Choroid plexus epithelial cell (primary cell): ENCODE results near the gene BACH1.
"Not testable (repeated sequence)": the region's sequence is repeated elsewhere in the genome, so short reads cannot be mapped to it uniquely, and the experiment has no call there.

Experiments used
- DNase-seq: peaks from one replicate; pipeline ENCODE4 v3.0.0-alpha.2; 2010; ENCODE audit warnings: low read depth
- H3K4me3 ChIP-seq: 2 replicates; pipeline ENCODE4 v1.5.1; 2011; ENCODE audit warnings: low read depth, mild to moderate bottlenecking, control low read depth, low read length, moderate library complexity
- CTCF ChIP-seq: conservative IDR thresholded peaks from 2 replicates; pipeline ENCODE4 v1.5.1; 2011; ENCODE audit warnings: low read depth, mild to moderate bottlenecking, control low read depth, inconsistent platforms, low read length, moderate library complexity

BACH1 gene

DNA sequence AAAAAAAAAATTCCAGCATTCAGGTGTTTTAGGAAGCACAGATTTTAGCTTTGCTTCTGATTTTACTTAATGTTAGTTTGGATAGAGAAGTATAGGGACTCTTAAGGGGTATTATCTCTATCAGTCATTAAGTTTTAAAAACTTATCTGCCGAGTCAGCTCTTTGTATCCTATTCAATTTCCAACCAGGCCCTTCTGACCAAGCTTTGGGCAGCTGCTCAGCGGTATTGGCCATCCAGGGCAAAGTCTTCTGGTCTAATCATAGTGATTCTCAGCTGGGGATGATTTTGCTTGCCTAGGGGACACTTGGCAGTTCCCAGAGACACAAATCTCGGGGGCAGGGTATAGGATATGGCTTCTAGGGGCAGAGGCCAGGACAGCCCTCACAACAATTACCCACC lies 47.6 kb downstream of the BACH1 start:
- no peak for DNase-seq
- no peak overlapping the region for H3K4me3 ChIP-seq
- no peak for TF ChIP-seq CTCF

GRCh38 chr21:29346771-29347170 lies 48.0 kb downstream of the BACH1 start:
- DNase-seq, result no peak
- H3K4me3 ChIP-seq, result no peak overlapping the region
- no peak for TF ChIP-seq CTCF

- TF ChIP-seq CTCF, result no peak
- peak; percentile 45 for DNase-seq
- H3K4me3 ChIP-seq, result no peak overlapping the region
Measured at GRCh38 chr21:29347274-29347681, 48.6 kb downstream of the BACH1 start.

GRCh38 chr21:29349702-29350101 lies 51.0 kb downstream of the BACH1 start:
- no peak for DNase-seq
- no peak for TF ChIP-seq CTCF
- H3K4me3 ChIP-seq, result no peak overlapping the region

DNA sequence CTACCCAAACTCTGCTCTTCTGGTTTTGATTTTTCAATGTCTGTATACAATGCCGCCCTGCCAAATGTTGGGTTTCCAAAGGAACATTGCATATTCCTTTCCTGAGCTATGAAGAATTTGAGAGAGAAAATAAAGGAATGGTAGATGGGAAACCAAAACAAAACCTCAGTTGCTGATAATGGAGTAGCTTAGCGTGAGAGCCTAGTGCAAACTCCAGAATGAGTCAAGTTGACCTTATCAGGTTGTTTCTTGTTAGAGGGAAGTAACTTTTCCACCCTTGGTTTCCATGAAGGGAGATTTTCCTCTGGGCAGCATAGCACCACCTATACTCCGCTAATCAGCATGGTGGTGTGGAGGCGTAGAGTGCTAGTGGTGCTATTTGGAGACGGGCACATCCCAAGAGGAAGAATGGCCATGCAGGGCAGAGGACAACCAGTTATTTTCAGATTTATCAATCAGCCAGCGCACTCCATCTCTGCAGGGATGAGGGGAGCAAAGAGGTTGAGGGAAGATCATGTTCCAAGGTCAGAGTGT lies 51.6 kb downstream of the BACH1 start:
- no peak for DNase-seq
- H3K4me3 ChIP-seq, result no peak overlapping the region
- TF ChIP-seq CTCF, result no peak

GRCh38 chr21:29351691-29352090 lies 53.0 kb downstream of the BACH1 start:
- DNase-seq, result peak; percentile 90
- no peak for TF ChIP-seq CTCF
- H3K4me3 ChIP-seq, result no peak overlapping the region

DNA sequence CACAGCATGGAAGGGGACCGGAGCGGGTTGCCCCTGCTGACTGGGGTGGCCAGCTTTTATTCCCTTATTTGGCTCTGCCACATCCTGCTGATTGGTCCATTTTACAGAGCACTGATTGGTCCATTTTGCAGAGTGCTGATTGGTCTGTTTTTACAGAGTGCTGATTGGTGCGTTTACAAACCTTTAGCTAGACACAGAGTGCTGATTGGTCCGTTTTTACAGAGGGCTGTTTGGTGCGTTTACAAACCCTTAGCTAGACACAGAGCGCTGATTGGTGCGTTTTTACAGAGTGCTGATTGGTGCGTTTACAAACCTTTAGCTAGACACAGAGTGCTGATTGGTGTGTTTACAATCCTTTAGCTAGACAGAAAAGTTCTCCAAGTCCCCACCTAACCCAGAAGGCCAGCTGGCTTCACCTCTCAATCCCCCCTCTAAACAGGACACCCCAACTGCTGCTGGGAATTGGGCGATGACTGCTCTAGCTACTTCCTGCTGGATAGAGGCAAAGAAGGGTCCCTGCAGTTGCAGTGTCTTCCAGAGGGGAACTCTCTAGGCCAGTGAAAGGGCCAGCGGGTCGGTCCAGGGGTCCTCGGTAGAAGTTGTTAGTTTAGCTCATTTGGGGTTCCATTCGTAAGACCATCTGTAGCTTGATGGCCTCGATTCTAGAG lies 56.5 kb downstream of the BACH1 start:
- not testable (repeated sequence) for H3K4me3 ChIP-seq, DNase-seq

DNA sequence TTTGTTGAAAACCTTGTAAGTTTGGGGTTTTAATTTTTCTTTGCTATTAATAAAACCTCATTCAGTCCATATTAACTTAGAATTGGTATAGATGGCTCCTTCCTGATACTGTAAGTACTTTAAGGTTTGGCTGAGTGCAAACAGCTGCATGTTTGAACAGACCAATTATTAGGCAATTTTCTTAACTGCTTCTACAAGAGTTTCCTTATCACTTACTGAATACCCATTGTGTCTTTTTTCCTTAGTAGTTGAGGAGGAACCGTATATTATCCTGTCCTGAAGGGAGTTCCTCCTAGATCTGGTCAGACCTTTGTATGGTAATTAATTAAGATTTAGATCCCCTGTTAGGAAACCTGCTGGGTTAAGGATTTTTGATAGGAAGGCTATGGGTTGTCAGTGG lies 57.6 kb downstream of the BACH1 start:
- H3K4me3 ChIP-seq, DNase-seq: not testable (repeated sequence)

GRCh38 chr21:29356810-29357209 lies 58.1 kb downstream of the BACH1 start:
- not testable (repeated sequence) for DNase-seq, H3K4me3 ChIP-seq
